Activated naive CD8-positive, alpha-beta T cell treated with anti-CD3 and anti-CD28 coated beads, Interleukin-2, amount 10 ng/mL, durations not matched to agents 7 days and 5 days (primary cell): Measurements from ENCODE around the gene CTNND2. TPM values are rescaled to one million over a fixed set of nuclear protein-coding genes. Genes with fewer than 3 reads are reported as not detected.

Experiments used
- ATAC-seq: fragments of 150-1000 bp; cut with Tn5 transposase; one replicate; pipeline ENCODE4 v1.10.0; 2021; ENCODE audit warnings: low read depth, moderate library complexity
- POLR2A ChIA-PET: fragments of 350-600 bp; sonication (Branson Sonifier 250); formaldehyde crosslinking; loops from one replicate; lab custom pipeline; 2021; ENCODE audit warnings: antibody characterized with exemption; lab: Charles Lee
- DNase-seq: peaks from one replicate; pipeline ENCODE4 v3.0.0; 2021
- H3K27ac Mint-ChIP-seq: one replicate; pipeline ENCODE4 v1.8.0; 2022; ENCODE audit warnings: mild to moderate bottlenecking, mixed read lengths
- H3K27me3 Mint-ChIP-seq: one replicate; pipeline ENCODE4 v1.8.0; 2022; ENCODE audit warnings: mild to moderate bottlenecking, moderate library complexity, mixed read lengths
- H3K36me3 Mint-ChIP-seq: one replicate; pipeline ENCODE4 v1.8.0; 2021; ENCODE audit warnings: mild to moderate bottlenecking, mixed read lengths
- H3K4me1 Mint-ChIP-seq: one replicate; pipeline ENCODE4 v1.8.0; 2021; ENCODE audit warnings: mixed read lengths
- H3K4me3 Mint-ChIP-seq: one replicate; pipeline ENCODE4 v1.8.0; 2022; ENCODE audit warnings: mild to moderate bottlenecking, moderate library complexity, mixed read lengths
- H3K9me3 Mint-ChIP-seq: one replicate; pipeline ENCODE4 v1.8.0; 2021; ENCODE audit warnings: mixed read lengths
- total RNA-seq, 2 experiments: library from RNA; stranded (reverse); gene quantifications; one replicate each; pipeline ENCODE4 v1.2.3, GENCODE V29; 2021

The CTNND2 gene
- total RNA-seq, 2 experiments from 2014 or later = not detected

DNA sequence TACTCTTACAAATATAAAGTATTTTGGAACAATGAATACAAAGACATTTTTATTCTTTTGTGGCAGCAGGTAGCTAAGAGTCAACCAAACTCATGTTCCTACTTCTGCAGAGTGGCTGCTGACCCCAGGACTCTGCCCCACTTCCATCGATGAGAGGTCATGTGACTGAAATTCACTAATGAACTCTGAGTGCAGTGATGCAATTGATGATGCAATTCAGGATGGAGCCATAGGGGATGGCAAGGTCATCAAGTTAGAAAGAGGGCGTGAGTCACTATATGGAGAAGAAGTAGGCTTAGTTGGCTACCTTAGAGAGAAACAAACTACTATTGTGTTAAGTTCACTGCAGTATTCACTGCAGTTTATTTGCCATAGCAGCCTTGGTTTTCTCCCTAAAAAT is 340.4 kb downstream of the CTNND2 start:
- ATAC-seq (no peak), DNase-seq (no peak)
- no peaks in the 10 kb centered on the region for H3K27me3 Mint-ChIP-seq
- H3K4me3 Mint-ChIP-seq = no peak overlapping the region
- no peaks in the 10 kb centered on the region for H3K9me3 Mint-ChIP-seq
- H3K36me3 Mint-ChIP-seq = no peaks in the 10 kb centered on the region
- no peak overlapping the region for H3K27ac Mint-ChIP-seq
- POLR2A ChIA-PET = no interaction called here
- H3K4me1 Mint-ChIP-seq = no peaks in the 10 kb centered on the region

DNA sequence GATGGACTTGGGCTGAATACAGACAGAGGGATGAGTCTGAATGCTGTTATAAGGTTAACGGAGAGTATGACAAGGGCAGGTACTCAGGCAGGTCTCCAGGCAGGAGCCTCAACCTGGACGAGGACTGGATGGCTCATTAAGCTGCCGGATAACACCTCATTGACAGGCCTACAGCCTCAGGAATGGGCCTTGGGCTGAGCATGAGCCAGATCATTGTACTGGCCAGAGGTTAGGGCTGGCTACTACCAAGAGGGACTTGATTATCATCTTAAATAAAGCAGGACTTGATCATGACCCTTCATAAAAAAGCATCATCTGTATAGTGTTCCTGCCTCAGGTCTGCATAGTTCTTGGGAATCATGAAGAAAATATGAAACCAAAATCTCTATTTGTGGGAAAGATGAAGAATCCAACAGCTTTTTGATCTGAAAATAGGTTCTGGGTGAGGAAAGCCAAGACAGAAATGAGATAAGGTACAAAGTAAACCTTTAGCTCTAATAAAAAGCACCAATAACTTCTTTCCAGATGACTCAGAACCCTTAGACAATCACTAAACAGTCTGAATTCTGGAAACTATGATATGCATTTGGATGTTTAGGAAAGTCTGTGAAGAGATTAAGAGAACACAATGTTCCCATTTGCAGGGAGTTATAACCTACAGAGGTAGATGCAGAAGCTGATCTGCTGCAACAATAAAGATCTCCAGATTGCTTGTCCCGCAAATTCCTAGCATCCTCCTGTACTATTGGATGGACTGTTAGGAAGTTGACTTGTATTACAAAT is 343.1 kb downstream of the CTNND2 start:
- Mint-ChIP-seq H3K36me3 (no peaks in the 10 kb centered on the region), H3K9me3 (no peaks in the 10 kb centered on the region), H3K27me3 (no peaks in the 10 kb centered on the region), H3K4me1 (no peaks in the 10 kb centered on the region), H3K4me3 (no peak overlapping the region), H3K27ac (no peak overlapping the region)
- POLR2A ChIA-PET = no interaction called here
- DNase-seq = no peak
- no peak for ATAC-seq

DNA sequence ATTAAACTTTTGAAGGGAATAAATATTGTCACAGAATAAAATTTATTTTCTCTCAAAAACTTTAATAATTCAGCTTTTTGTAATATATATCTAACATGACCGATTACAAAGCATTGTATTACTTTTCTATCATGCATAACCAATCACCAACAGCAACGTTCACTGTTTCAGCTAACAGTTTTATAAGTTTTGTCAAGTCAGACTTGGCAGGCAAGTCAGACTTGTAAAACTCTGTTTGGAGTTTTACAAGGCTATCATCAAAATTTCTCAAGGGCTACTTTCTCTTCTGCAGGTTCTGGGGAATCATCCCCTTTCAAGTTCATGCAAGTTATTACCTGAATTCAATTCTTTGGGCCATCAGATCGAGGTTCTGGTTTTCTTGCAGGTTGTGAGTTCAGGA is 347.2 kb downstream of the CTNND2 start:
- POLR2A ChIA-PET = no interaction called here
- Mint-ChIP-seq H3K27me3 (no peaks in the 10 kb centered on the region), H3K9me3 (no peaks in the 10 kb centered on the region), H3K27ac (no peak overlapping the region), H3K4me1 (no peaks in the 10 kb centered on the region), H3K4me3 (no peak overlapping the region), H3K36me3 (no peaks in the 10 kb centered on the region)
- no peak for ATAC-seq
- DNase-seq = no peak

DNA sequence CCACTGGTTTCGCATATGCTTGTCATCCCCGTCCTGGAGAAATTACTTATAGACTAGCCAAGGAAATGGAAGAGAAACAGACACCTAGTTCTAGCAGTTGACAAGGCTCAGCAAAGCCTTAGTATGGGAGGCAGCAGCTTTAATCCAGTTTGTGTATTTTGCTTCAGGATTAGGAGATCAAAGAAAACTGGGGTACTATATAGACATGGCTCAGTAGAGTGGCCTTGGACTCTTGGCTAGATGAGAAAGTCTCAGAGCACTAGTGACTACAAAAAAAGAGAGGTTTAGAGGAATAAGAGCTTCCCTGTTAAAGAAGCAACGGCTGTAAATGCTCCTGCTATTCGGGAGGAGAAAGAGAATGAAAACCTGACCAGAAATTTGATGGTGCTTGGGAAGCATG is 349.1 kb downstream of the CTNND2 start:
- Mint-ChIP-seq H3K9me3 (no peaks in the 10 kb centered on the region), H3K4me3 (no peak overlapping the region), H3K36me3 (no peaks in the 10 kb centered on the region), H3K27ac (no peak overlapping the region), H3K4me1 (no peaks in the 10 kb centered on the region), H3K27me3 (no peaks in the 10 kb centered on the region)
- POLR2A ChIA-PET = no interaction called here
- DNase-seq (no peak), ATAC-seq (no peak)

DNA sequence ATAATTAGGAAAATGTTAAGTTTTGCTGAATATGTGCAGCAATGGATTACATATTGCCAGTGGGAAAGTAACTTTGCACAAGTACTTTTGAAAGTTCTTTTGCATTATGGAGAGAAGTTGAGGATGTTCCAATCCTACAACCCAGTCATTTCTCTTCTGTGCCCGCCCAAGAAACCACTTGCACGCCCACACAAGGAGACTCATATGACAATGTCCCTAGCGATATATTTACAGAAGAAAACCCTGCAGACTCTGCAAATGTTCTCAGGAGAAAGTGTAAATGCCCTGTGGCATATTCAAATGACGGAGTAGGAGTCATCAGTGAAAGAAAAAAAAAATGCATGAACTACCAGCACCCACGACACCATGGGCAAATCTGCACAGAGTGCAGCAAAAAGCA is 356.5 kb downstream of the CTNND2 start:
- Mint-ChIP-seq H3K4me1 (no peaks in the 10 kb centered on the region), H3K9me3 (no peaks in the 10 kb centered on the region), H3K4me3 (no peak overlapping the region), H3K27ac (no peak overlapping the region), H3K27me3 (no peaks in the 10 kb centered on the region), H3K36me3 (no peaks in the 10 kb centered on the region)
- DNase-seq (no peak), ATAC-seq (no peak)
- POLR2A ChIA-PET = no interaction called here

DNA sequence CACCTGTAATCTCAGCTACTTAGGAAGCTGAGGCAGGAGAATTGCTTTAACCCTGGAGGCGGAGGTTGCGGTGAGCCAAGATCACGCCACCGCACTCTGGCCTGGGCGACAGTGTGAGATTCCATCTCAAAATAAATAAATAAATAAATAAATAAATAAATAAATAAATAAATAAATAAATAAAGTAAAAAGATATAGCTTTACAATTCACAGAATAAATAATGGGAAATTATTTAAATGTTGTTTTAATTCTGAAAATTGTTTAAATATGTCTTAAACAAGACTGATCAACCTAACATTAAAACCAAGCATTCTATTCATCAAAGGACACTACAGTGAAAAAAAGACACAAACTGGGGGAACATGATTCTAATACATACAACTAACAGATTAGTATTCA is 357.1 kb downstream of the CTNND2 start:
- DNase-seq (no peak), ATAC-seq (no peak)
- POLR2A ChIA-PET = no interaction called here
- Mint-ChIP-seq H3K4me1 (no peaks in the 10 kb centered on the region), H3K36me3 (no peaks in the 10 kb centered on the region), H3K27me3 (no peaks in the 10 kb centered on the region), H3K4me3 (no peak overlapping the region), H3K9me3 (no peaks in the 10 kb centered on the region), H3K27ac (no peak overlapping the region)

DNA sequence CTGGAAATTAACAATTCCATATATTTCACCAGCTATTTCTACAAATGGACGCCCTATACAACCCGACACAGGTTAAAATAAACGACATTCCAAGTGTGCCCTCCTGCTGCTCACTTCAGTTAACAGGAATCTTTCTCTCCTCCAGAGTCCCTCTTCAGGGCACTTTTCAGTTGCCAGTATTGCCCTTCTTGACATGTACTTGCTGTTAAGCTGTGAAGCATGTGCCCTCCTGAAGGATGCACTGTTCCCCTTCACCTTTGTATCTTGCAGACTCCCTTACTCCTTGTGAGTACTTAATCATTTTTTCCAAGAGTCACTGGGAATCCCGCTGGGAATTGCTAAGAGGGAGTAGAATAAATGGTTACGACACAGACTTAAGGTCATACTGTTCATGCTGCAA is 364.1 kb downstream of the CTNND2 start:
- H3K9me3 Mint-ChIP-seq = peaks cover 1% of the 10 kb centered on the region
- H3K27me3 Mint-ChIP-seq = no peaks in the 10 kb centered on the region
- DNase-seq (no peak), ATAC-seq (no peak)
- H3K4me3 Mint-ChIP-seq = no peak overlapping the region
- no peaks in the 10 kb centered on the region for H3K36me3 Mint-ChIP-seq
- no peak overlapping the region for H3K27ac Mint-ChIP-seq
- H3K4me1 Mint-ChIP-seq = no peaks in the 10 kb centered on the region
- POLR2A ChIA-PET = no interaction called here

DNA sequence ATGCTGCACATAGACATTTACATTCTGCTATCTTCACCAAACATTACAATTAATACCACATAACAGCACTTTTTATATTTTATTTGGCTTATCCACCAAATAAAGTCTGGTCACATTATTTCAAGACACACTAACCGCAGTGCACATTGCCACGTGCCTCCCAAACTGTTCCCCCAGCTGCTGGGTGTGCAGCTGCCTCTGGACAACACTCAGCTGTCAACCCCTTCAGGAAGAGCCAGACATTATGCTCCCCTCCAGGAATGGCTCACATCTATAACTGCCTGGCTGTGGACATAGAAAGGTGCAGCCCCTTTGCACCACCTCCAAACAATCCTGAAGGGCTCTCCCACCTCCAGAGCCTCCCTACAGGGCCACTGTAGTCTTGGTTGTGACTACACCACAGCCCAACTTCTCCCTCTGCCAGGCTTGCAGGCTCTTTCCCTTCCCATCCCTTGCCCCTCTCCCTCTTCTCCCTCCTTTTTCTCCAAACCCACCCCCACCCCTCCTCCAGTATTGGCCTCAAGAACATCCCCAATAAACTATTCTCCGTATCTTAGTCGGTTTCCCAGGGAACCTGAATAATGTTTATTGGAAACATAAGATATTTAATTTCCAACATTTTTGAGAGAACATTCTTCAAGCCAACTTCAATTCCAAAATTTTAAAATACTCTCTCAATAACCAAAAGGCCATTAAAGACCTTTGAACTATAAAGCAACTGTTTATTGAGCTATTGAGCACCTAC is 372.3 kb downstream of the CTNND2 start:
- no peaks in the 10 kb centered on the region for H3K4me1 Mint-ChIP-seq
- DNase-seq = no peak
- H3K27ac Mint-ChIP-seq = no peak overlapping the region
- no peaks in the 10 kb centered on the region for H3K27me3 Mint-ChIP-seq
- H3K36me3 Mint-ChIP-seq = no peaks in the 10 kb centered on the region
- POLR2A ChIA-PET = no interaction called here
- no peaks in the 10 kb centered on the region for H3K9me3 Mint-ChIP-seq
- no peak for ATAC-seq
- H3K4me3 Mint-ChIP-seq = no peak overlapping the region

DNA sequence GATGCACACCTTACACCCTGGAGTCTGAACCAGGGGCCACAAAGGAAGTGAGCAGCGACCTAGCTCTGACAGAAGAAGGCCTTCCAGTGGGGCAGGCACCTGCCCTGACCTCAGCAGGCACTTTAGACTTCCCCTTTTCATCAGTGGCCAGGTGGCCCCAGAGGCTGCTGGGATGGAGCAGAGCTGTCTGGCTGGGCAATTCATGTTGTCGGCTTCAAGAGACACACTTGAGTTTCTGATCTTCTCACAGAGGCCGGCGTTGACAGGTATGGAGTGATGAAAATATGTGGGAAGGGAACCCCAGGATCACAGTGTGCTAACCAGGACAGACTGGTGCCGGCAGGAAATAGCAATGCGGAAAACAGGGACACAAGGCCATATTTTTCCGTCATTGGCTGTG is 375.5 kb downstream of the CTNND2 start:
- Mint-ChIP-seq H3K36me3 (no peaks in the 10 kb centered on the region), H3K4me1 (no peaks in the 10 kb centered on the region), H3K27me3 (no peaks in the 10 kb centered on the region), H3K27ac (no peak overlapping the region), H3K4me3 (no peak overlapping the region), H3K9me3 (no peaks in the 10 kb centered on the region)
- POLR2A ChIA-PET = no interaction called here
- ATAC-seq (no peak), DNase-seq (no peak)

DNA sequence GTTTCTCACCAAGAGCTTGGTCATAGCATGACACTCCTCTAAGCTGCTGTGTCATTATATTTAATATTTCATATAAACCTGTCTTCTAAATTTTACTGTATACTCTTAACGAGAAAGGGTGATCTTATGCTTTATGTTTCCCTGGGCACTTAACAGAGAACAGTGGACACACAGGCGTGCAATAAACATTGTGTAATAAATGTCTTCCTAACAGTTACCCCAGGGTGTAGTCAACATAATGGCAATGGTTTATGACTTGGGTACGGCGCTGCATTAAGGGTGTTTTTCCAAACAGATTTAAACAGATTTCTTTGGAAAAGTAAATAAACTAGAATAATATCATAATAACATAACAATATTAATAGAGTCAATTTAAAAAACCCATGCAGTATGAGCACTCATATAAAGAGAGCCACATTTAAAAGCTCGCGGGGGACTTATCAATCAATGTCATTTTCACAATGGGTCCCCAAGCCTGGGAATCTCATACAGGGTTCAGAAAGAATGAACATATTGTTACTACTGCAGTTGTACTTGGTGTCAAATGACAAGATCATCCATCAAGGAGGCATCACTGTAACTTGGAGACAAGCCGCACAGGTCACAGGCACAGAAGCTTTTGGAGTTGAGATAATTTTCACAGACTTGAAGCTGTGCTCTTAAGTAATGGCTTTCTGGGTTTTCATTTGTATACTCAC is 376.4 kb downstream of the CTNND2 start:
- Mint-ChIP-seq H3K4me3 (no peak overlapping the region), H3K4me1 (no peaks in the 10 kb centered on the region), H3K36me3 (no peaks in the 10 kb centered on the region), H3K9me3 (no peaks in the 10 kb centered on the region), H3K27ac (no peak overlapping the region), H3K27me3 (no peaks in the 10 kb centered on the region)
- DNase-seq (no peak), ATAC-seq (no peak)
- POLR2A ChIA-PET = no interaction called here

DNA sequence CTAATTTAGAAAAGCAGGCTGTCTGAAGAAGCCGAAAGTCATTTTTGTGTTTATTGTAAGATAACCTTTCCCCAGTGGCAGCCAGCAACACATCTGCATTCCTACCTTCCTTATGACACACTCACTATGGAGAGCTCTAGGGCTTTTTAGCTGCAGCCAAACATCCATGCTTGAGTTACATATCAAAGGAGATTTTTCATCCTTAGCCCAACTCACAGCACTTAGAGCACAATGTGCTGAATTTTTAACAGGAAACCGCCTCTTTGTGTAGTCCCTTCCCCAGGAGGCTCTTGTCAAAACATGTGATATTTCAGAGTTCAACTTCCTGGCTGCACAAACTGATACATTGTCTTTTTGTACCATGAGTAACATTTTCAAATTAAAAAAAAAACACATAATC is 379.2 kb downstream of the CTNND2 start:
- no peak overlapping the region for H3K27ac Mint-ChIP-seq
- no peaks in the 10 kb centered on the region for H3K36me3 Mint-ChIP-seq
- no peaks in the 10 kb centered on the region for H3K4me1 Mint-ChIP-seq
- DNase-seq (no peak), ATAC-seq (no peak)
- no peaks in the 10 kb centered on the region for H3K9me3 Mint-ChIP-seq
- no peak overlapping the region for H3K4me3 Mint-ChIP-seq
- POLR2A ChIA-PET = no interaction called here
- H3K27me3 Mint-ChIP-seq = no peaks in the 10 kb centered on the region

DNA sequence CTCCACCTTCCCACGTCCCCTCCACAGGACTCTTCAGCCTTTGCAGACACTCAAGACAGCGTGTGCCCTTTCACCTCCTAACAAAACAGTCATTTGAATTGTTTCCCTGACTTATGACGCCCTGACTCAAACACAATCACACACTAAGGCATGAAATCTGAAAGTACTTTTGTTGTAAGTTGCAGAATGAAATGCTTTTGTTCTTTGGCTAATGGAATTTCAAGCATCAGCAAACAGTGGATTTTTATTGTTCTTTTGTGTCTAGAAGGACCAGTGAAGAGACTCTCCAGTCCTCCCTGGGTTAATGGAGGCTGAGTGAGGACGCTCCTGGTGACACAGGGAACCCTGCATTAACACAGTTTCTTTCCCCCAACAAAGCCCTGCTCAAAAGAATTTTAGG is 380.1 kb downstream of the CTNND2 start:
- Mint-ChIP-seq H3K36me3 (no peaks in the 10 kb centered on the region), H3K4me3 (no peak overlapping the region), H3K9me3 (no peaks in the 10 kb centered on the region), H3K27ac (no peak overlapping the region), H3K4me1 (no peaks in the 10 kb centered on the region), H3K27me3 (no peaks in the 10 kb centered on the region)
- no peak for ATAC-seq
- POLR2A ChIA-PET = no interaction called here
- no peak for DNase-seq

DNA sequence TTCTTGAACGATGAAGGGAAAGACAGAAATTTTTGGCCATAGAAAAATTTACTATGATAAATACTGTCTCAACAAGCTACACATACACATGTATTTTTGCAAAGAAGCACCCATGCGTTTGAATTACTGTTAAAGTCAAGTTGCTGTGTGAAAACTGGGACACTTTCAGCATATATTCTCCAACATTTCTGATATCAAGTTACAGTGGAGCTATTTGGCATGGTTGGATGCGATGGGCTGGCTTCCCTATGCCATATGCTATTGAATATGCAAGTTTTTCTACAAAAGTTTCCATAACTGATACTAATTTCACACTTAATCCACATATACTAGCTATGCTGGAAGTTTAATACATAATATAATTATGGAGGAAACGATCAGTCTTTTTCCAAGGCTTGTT is 381.4 kb downstream of the CTNND2 start:
- no peaks in the 10 kb centered on the region for H3K27me3 Mint-ChIP-seq
- ATAC-seq (no peak), DNase-seq (no peak)
- no peaks in the 10 kb centered on the region for H3K9me3 Mint-ChIP-seq
- H3K27ac Mint-ChIP-seq = no peak overlapping the region
- POLR2A ChIA-PET = no interaction called here
- H3K4me3 Mint-ChIP-seq = no peak overlapping the region
- H3K36me3 Mint-ChIP-seq = no peaks in the 10 kb centered on the region
- H3K4me1 Mint-ChIP-seq = no peaks in the 10 kb centered on the region
